GM12872 (cell line): ENCODE measurements around the gene PASK.

Experiments used
- TF ChIP-seq, protein P1 (sequence below): IDR thresholded peaks from 3 replicates; pipeline ENCODE4 v1.5.1; 2011; ENCODE audit warnings: low read depth, mild to moderate bottlenecking, low read length, moderate library complexity; ENCODE audit not compliant: insufficient read depth

Gene PASK

DNA sequence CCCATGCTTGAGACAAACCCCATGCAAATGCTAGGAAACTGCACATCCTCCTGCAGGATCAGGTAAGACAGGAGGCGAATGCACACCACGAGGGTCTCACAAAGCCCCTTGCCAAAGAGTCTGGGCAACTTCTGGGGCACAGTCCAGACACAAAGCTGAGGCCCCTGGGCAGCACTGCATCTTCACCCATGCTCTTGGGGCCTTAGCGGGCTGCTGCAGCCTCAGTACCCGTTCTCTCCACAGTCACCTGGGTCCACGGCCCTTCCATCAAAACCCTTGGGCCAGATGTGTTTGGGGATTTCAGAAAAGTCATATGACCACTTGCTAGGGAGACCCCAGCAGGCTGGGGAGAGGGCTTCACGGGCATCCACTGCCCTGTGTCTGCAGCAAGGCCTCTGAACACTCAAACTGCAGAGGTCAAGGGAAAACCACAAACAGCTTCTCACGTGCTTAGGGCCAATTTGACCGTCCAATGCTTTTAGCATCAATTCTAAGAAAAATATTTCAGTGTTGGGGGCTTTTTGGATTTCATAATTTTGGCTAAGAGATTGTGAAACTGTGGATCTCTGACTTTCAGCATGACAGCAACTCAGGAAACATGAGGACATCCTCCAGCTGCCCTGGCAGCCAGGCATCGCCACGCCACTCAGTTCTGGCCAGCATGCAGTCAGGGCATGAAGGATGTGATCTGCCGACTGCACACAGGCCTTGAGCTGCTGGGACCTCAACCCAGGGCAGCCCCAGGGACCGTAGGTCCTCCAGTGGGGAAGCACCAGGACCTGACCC, 20.0 kb downstream of the PASK start:
- TF ChIP-seq, protein P1, sequence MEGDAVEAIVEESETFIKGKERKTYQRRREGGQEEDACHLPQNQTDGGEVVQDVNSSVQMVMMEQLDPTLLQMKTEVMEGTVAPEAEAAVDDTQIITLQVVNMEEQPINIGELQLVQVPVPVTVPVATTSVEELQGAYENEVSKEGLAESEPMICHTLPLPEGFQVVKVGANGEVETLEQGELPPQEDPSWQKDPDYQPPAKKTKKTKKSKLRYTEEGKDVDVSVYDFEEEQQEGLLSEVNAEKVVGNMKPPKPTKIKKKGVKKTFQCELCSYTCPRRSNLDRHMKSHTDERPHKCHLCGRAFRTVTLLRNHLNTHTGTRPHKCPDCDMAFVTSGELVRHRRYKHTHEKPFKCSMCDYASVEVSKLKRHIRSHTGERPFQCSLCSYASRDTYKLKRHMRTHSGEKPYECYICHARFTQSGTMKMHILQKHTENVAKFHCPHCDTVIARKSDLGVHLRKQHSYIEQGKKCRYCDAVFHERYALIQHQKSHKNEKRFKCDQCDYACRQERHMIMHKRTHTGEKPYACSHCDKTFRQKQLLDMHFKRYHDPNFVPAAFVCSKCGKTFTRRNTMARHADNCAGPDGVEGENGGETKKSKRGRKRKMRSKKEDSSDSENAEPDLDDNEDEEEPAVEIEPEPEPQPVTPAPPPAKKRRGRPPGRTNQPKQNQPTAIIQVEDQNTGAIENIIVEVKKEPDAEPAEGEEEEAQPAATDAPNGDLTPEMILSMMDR = no peak

DNA sequence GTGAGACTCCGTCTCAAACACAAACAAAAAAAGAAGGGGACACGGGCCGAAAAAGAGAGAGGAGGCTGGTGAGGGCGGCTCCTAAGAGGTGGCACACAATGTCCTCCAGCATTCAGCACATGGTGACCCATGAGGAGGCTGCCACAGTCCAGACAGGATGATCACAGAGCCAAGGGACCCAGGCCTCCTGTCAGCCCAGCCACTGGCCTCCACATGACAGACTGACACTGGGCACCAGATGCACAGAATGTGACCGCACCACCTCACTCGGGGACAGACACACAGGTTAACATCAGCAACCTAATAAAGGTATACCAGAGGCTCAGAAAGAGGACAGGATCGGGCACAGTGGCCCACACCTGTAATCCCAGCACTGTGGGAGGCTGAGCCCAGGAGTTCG, 21.0 kb downstream of the PASK start:
- TF ChIP-seq, protein P1 = no peak

DNA sequence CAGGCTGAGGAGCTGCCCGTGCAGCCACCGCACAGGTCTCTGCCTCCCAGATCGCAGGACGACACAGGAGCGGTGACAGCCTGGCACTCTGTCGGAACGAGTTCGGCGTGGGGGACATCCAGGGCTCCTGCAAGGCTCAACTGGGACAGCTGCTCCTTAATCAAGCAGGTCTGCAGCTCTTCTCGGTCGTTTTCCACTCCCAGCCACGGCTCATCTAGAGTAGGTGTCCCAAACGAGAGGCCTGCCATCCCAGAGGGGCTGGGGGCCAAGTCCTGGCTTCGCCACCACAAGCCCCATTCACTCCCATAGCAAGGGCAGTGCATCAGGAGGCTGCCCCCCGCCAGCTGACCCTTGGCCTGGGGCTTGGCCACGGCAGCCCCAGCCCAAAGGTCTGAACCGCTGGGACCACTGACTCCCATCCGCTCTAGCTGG, 22.5 kb downstream of the PASK start:
- TF ChIP-seq, protein P1 = no peak

DNA sequence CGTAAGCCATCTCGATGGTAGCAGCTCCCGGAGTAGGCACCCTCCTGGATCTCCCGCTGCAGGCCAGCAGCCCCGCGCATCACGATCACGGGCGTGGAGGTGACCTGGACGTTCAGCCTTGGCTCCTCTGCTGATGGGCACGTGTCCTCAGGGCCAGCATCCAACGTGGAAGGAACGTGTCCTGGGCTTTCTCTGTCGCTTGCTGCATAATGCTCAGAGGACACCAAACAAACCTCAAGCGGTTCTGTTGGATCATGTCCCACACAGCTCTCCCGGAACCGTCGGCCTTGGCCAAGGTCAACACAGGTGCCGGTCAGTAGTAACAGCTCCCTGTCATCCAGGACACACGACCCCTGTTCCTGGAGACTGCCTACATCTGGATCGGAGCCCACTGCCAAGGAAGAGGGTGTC, 23.1 kb downstream of the PASK start:
- TF ChIP-seq, protein P1 = no peak

DNA sequence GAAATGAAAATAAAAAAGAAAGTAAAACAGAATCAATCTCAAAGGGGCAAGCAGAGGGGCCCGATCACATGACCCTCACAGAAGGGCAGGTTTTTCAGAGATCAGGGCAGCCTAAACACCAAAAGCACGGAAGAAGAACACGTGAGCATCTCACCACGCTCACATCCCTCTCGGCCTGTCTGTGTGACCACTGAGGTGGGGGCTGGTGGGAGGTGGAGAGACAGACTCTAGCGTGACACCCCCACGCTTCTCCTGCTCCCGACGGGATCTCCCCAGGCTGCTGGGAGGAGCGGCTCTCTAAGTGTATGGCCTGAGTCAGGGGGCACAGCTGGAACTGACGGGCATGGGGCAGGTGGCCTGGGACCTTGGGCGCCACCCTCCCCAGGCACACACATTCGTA, 23.6 kb downstream of the PASK start:
- TF ChIP-seq, protein P1 = no peak

DNA sequence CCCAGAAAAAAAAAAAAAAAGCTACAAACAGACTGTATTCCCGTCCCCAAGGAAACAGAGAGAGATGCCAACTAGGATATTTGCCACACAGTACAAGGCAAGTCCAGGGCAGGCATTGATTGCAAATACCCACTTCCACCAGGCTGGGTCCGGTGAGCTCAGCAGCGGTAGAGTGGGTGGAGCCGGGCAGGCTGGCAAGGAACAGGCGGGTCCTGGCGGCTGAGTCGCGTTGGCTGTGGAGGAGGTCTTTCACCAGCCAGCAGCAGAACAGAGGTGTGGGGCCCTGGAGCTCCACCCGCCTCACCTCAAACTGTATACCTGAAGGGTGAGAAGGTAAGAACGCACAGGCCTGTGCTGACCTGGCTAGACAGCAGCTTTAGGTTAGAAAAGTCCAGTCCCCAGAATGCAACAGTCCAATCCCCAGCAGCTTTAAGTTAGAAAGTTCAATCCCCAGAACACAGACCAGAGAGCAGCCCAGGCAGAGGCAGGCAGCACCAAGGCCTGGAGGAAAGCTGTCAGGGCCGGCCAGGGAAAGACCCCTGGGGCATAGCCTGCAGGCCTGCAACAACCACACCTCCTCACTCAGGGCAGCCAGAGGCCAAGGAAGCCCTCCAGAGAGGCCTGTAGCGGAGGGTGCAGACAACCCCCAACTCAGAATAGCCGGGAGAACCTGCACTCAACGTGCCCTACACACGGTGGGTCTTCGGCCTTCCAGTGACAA, 25.3 kb downstream of the PASK start:
- TF ChIP-seq, protein P1 = no peak

DNA sequence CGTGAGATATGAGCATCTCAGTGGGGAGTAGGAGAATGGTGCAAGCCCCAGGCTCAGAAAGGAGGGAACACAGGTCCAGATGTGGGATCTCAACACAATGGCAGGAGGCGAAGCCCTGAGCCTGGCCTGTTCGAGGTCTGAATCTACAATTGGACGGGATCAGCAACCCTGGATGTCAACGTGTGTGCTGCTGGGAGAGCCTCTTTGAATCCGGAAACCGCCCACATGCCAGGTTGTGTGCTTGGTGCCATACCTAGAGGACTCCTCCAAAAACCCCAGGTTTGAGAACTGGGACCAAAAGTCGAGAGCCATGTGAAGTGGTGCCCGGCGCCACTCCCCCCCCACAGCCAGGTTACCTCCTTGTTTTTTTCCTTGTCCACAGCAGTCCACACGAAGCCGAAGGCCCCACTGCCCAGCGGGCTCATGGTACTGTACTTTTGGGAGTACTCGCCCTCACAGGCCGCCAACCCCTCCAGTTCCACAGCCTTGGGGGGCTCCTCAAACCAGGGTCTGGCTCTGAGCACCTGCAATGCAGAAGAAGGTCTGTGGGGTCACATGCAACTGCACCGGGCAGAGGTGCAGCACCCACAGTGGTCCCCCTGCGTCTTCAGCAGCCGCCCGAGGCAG, 26.8 kb downstream of the PASK start:
- TF ChIP-seq, protein P1 = no peak
